CD4-positive, alpha-beta memory T cell (primary cell): Measurements from ENCODE around the gene PDGFRA. TPM values are rescaled to one million over a fixed set of nuclear protein-coding genes. Genes with fewer than 3 reads are reported as not detected.
"Not testable (repeated sequence)": the region's sequence is repeated elsewhere in the genome, so short reads cannot be mapped to it uniquely, and the experiment has no call there.

Source experiments
- CTCF ChIA-PET: fragments of 350-600 bp; sonication (Branson Sonifier 250); formaldehyde crosslinking; loops from one replicate; lab custom pipeline; 2021; ENCODE audit warnings: inconsistent platforms; ENCODE audit not compliant: partially characterized antibody; lab: Charles Lee
- POLR2A ChIA-PET: fragments of 350-600 bp; sonication (Branson Sonifier 250); formaldehyde crosslinking; loops from one replicate; lab custom pipeline; 2021; ENCODE audit not compliant: partially characterized antibody; lab: Charles Lee
- DNase-seq, 5 donors: peaks; one replicate each; pipeline versions ENCODE4 v3.0.0 to v3.0.0-alpha.2; 2020 to 2022; ENCODE audit warnings: mixed read lengths in 1 of 5
- H3K27ac ChIP-seq: one replicate; pipeline ENCODE4 v1.7.0; 2013; ENCODE audit warnings: low read depth, low read length
- H3K27me3 ChIP-seq: 2 replicates; pipeline ENCODE4 v1.7.0; 2013; ENCODE audit warnings: mild to moderate bottlenecking, low read length, moderate library complexity; ENCODE audit not compliant: insufficient read depth
- H3K36me3 ChIP-seq: 2 replicates; pipeline ENCODE4 v1.7.0; 2013; ENCODE audit warnings: mild to moderate bottlenecking, low read length, moderate library complexity; ENCODE audit not compliant: insufficient read depth
- H3K4me1 ChIP-seq: 2 replicates; pipeline ENCODE4 v1.7.0; 2013; ENCODE audit warnings: mild to moderate bottlenecking, low read length, moderate library complexity; ENCODE audit not compliant: insufficient read depth
- H3K4me3 ChIP-seq, 2 donors: one replicate each; pipeline ENCODE4 v1.7.0; 2013; ENCODE audit warnings: low read length in 2 of 2, mild to moderate bottlenecking in 1 of 2
- H3K9me3 ChIP-seq, 2 donors: one replicate each; pipeline ENCODE4 v1.7.0; 2013; ENCODE audit warnings: low read length in 2 of 2, control low read depth in 1 of 2; ENCODE audit not compliant: control insufficient read depth in 1 of 2
- H3K27ac Mint-ChIP-seq, 7 donors: one replicate each; pipeline ENCODE4 v1.8.0; 2020 to 2021; ENCODE audit warnings: mixed read lengths in 7 of 7, mild to moderate bottlenecking in 6 of 7, inconsistent platforms in 3 of 7, moderate library complexity in 3 of 7
- H3K27me3 Mint-ChIP-seq, 2 donors: one replicate each; pipeline ENCODE4 v1.8.0; 2020 to 2021; ENCODE audit warnings: mixed read lengths in 2 of 2
- H3K36me3 Mint-ChIP-seq, 2 donors: one replicate each; pipeline ENCODE4 v1.8.0; 2020 to 2021; ENCODE audit warnings: mixed read lengths in 2 of 2, inconsistent platforms in 1 of 2, mild to moderate bottlenecking in 1 of 2
- H3K4me1 Mint-ChIP-seq, 4 donors: one replicate each; pipeline ENCODE4 v1.8.0; 2020 to 2021; ENCODE audit warnings: mixed read lengths in 4 of 4, mild to moderate bottlenecking in 1 of 4
- H3K4me3 Mint-ChIP-seq, 8 donors: one replicate each; pipeline ENCODE4 v1.8.0; 2020 to 2021; ENCODE audit warnings: mixed read lengths in 8 of 8, mild to moderate bottlenecking in 7 of 8, moderate library complexity in 6 of 8, inconsistent platforms in 3 of 8
- H3K9me3 Mint-ChIP-seq, 8 donors: one replicate each; pipeline ENCODE4 v1.8.0; 2020 to 2021; ENCODE audit warnings: mixed read lengths in 8 of 8, mild to moderate bottlenecking in 5 of 8, inconsistent platforms in 3 of 8, moderate library complexity in 1 of 8
- intact Hi-C: fragments of 100-400 bp; cut with micrococcal nuclease; formaldehyde crosslinking; loops from one replicate; pipeline ENCODE4 v1.15.1; 2023
- polyA plus RNA-seq, 2 donors: library from polyadenylated mRNA; unstranded; fragments of 300-500 nt; fragmentation: Illumina TruSeq; gene quantifications; one replicate each; pipeline ENCODE4 v1.2.3, GENCODE V29; 2021
- total RNA-seq, 2 experiments: library from RNA; stranded (reverse); gene quantifications; one replicate each; pipeline ENCODE4 v1.2.3, GENCODE V29; 2021

PDGFRA gene
- total and polyA plus RNA-seq, 4 experiments from 2014 or later: not detected

- Mint-ChIP-seq H3K9me3 (peaks cover 0 to 2% (median 0%) of the 10 kb centered on the region in 8 donors), H3K4me1 (peaks cover 12 to 48% (median 34%) of the 10 kb centered on the region in 4 donors), H3K4me3 (peak overlapping the region; percentile 13 to 88 (median 58)), H3K36me3 (no peaks in the 10 kb centered on the region), H3K27me3 (peaks cover 47 to 51% of the 10 kb centered on the region in 2 donors), H3K27ac (peak overlapping the region in 1 of 7 donors; percentile 27)
- no peak overlapping the region for H3K27ac ChIP-seq
- POLR2A ChIA-PET: no interaction called here
- intact Hi-C loops: loop anchor here (5.0 kb wide), 3 partner anchors 865 to 1685 kb away; partner anchors contain the start of gene SCFD2
- no peaks in the 10 kb centered on the region for H3K9me3 ChIP-seq
- no peak overlapping the region for H3K4me3 ChIP-seq
- H3K4me1 ChIP-seq: peaks cover 29% of the 10 kb centered on the region
- DNase-seq: no peak
- peaks cover 25% of the 10 kb centered on the region for H3K27me3 ChIP-seq
- CTCF ChIA-PET: interaction anchor here (1.0 to 4.6 kb wide), 12 partner anchors 10 to 1216 kb away, joined by 3 to 188 read pairs (median 9); no protein-coding TSS in a partner anchor
- no peaks in the 10 kb centered on the region for H3K36me3 ChIP-seq
Measured at GRCh38 chr4:54231768-54232688, 2.9 kb downstream of the PDGFRA start.

GRCh38 chr4:54233277-54233696 is 4.2 kb downstream of the PDGFRA start:
- POLR2A ChIA-PET: no interaction called here
- CTCF ChIA-PET: interaction anchor here (0.6 to 4.6 kb wide), 34 partner anchors 9 to 1858 kb away, joined by 3 to 188 read pairs (median 4); no protein-coding TSS in a partner anchor
- Histone ChIP-seq H3K36me3 (no peaks in the 10 kb centered on the region), H3K4me3 (peak overlapping the region in 1 of 2 donors; percentile 58), H3K4me1 (peaks cover 17% of the 10 kb centered on the region), H3K27me3 (peaks cover 13% of the 10 kb centered on the region), H3K9me3 (no peaks in the 10 kb centered on the region), H3K27ac (no peak overlapping the region)
- DNase-seq: peak; percentile 52 to 68 (median 66)
- Mint-ChIP-seq H3K27me3 (peaks cover 39 to 48% of the 10 kb centered on the region in 2 donors), H3K4me3 (peak overlapping the region; percentile 82 to 88 (median 85)), H3K4me1 (peaks cover 9 to 36% (median 23%) of the 10 kb centered on the region in 4 donors), H3K27ac (no peak overlapping the region), H3K9me3 (peaks cover 0 to 2% (median 0%) of the 10 kb centered on the region in 8 donors), H3K36me3 (no peaks in the 10 kb centered on the region)
- intact Hi-C loops: loop anchor here (5.0 kb wide), 3 partner anchors 866 to 1686 kb away; partner anchors contain the start of gene SCFD2

GRCh38 chr4:54233697-54234496 is 4.8 kb downstream of the PDGFRA start:
- Histone ChIP-seq H3K9me3 (no peaks in the 10 kb centered on the region), H3K4me1 (peaks cover 16% of the 10 kb centered on the region), H3K27me3 (peaks cover 9% of the 10 kb centered on the region), H3K27ac (no peak overlapping the region), H3K36me3 (no peaks in the 10 kb centered on the region), H3K4me3 (peak overlapping the region in 1 of 2 donors; percentile 58)
- ChIA-PET POLR2A (interaction anchor here (1.0 kb wide), 1 partner anchor 304 kb away, joined by 7 read pairs; no protein-coding TSS in a partner anchor), CTCF (interaction anchor here (0.6 to 4.6 kb wide), 52 partner anchors 8 to 1858 kb away, joined by 3 to 188 read pairs (median 4); no protein-coding TSS in a partner anchor)
- H3K36me3 Mint-ChIP-seq: no peaks in the 10 kb centered on the region
- peaks cover 0 to 2% (median 0%) of the 10 kb centered on the region in 8 donors for H3K9me3 Mint-ChIP-seq
- peaks cover 38 to 42% of the 10 kb centered on the region in 2 donors for H3K27me3 Mint-ChIP-seq
- intact Hi-C loops: loop anchor here (1.0 to 5.0 kb wide), 10 partner anchors 16 to 1687 kb away; partner anchors contain the start of gene SCFD2
- H3K4me3 Mint-ChIP-seq: peak overlapping the region; percentile 82 to 88 (median 85)
- peak; percentile 50 to 63 (median 61) for DNase-seq
- H3K4me1 Mint-ChIP-seq: peaks cover 5 to 30% (median 20%) of the 10 kb centered on the region in 4 donors
- H3K27ac Mint-ChIP-seq: peak overlapping the region in 2 of 7 donors; percentile 61 to 81

- Mint-ChIP-seq H3K4me3 (peak overlapping the region in 4 of 8 donors; percentile 22 to 82 (median 66)), H3K36me3 (no peaks in the 10 kb centered on the region), H3K9me3 (no peaks in the 10 kb centered on the region), H3K27ac (peak overlapping the region in 1 of 7 donors; percentile 81), H3K27me3 (peaks cover 34 to 41% of the 10 kb centered on the region in 2 donors), H3K4me1 (peaks cover 2 to 25% (median 15%) of the 10 kb centered on the region in 4 donors)
- CTCF ChIA-PET: interaction anchor here (0.6 to 4.6 kb wide), 40 partner anchors 8 to 1859 kb away, joined by 3 to 188 read pairs (median 4); no protein-coding TSS in a partner anchor
- Histone ChIP-seq H3K4me1 (peaks cover 16% of the 10 kb centered on the region), H3K4me3 (no peak overlapping the region), H3K27me3 (peaks cover 9% of the 10 kb centered on the region), H3K27ac (no peak overlapping the region), H3K36me3 (no peaks in the 10 kb centered on the region), H3K9me3 (no peaks in the 10 kb centered on the region)
- DNase-seq: no peak
- intact Hi-C loops: loop anchor here (1.0 to 5.0 kb wide), 10 partner anchors 16 to 1687 kb away; partner anchors contain the start of gene SCFD2
- POLR2A ChIA-PET: interaction anchor here (1.0 kb wide), 1 partner anchor 304 kb away, joined by 7 read pairs; no protein-coding TSS in a partner anchor
Measured at GRCh38 chr4:54234497-54235205, 5.6 kb downstream of the PDGFRA start.

DNA sequence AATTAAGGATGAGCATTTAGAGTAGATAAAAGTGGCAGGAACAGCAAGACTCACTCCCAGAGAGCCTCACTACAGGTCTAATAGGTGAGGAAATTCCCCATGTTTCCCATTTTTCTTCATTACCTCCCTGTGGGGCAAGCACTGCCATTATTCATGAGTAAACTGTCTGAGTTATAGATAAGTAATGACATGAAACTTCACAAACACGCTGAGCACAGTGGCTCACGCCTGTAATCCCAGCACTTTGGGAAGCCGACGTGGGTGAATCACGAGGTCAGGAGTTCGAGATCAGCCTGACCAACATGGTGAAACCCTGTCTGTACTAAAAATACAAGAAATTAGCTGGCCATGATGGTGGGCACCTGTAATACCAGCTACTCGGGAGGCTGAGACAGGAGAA is 7.2 kb downstream of the PDGFRA start:
- POLR2A ChIA-PET, H3K27ac Mint-ChIP-seq, H3K36me3 ChIP-seq, H3K27me3 ChIP-seq, H3K9me3 Mint-ChIP-seq, intact Hi-C loops, H3K36me3 Mint-ChIP-seq, H3K4me3 ChIP-seq, H3K27ac ChIP-seq, H3K9me3 ChIP-seq, H3K4me3 Mint-ChIP-seq, DNase-seq: not testable (repeated sequence)
- CTCF ChIA-PET: interaction anchor here (1.2 to 3.1 kb wide), 4 partner anchors 14 to 1039 kb away, joined by 3 to 12 read pairs (median 4); no protein-coding TSS in a partner anchor
- Mint-ChIP-seq H3K4me1 (peaks cover 2 to 20% (median 8%) of the 10 kb centered on the region in 4 donors), H3K27me3 (peaks cover 27 to 36% of the 10 kb centered on the region in 2 donors)
- peaks cover 16% of the 10 kb centered on the region for H3K4me1 ChIP-seq

DNA sequence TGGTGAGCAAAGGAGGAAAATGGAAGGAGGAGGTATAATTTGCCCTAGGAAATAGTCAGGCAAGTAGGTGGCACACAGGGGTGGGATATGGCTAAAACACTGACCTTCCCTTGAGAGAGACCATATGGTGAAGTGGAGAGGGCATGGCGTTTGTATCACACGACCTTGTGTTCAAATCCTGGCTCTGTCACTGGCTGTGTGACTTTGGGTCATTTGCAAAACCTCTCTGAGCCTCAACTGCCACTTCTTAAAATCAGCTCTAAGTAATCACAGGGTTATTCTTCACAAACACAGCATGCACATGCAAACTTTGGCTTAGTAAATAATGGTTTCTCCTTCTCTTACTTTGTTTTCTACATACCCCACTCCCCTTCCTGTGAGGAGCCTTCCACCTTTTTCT is 8.7 kb downstream of the PDGFRA start:
- Histone ChIP-seq H3K36me3 (no peaks in the 10 kb centered on the region), H3K27ac (no peak overlapping the region), H3K4me3 (no peak overlapping the region), H3K9me3 (no peaks in the 10 kb centered on the region), H3K27me3 (no peaks in the 10 kb centered on the region), H3K4me1 (peaks cover 9% of the 10 kb centered on the region)
- peaks cover 18 to 33% of the 10 kb centered on the region in 2 donors for H3K27me3 Mint-ChIP-seq
- CTCF ChIA-PET: interaction anchor here (3.1 kb wide), 1 partner anchor 308 kb away, joined by 12 read pairs; no protein-coding TSS in a partner anchor
- H3K4me3 Mint-ChIP-seq: no peak overlapping the region
- peaks cover 0 to 3% (median 0%) of the 10 kb centered on the region in 8 donors for H3K9me3 Mint-ChIP-seq
- H3K4me1 Mint-ChIP-seq: peaks cover 2 to 9% (median 5%) of the 10 kb centered on the region in 4 donors
- intact Hi-C loops: no loop called here
- no peaks in the 10 kb centered on the region for H3K36me3 Mint-ChIP-seq
- peak overlapping the region in 1 of 7 donors; percentile 17 for H3K27ac Mint-ChIP-seq
- DNase-seq: no peak
- POLR2A ChIA-PET: no interaction called here
